GM23248 (cell line): ENCODE results near the gene MOB4.
"Not testable (repeated sequence)": the region's sequence is repeated elsewhere in the genome, so short reads cannot be mapped to it uniquely, and the experiment has no call there.

ENCODE experiments used
- EZH2 ChIP-seq: fragments of 200-600 bp; sonication (generic); IDR thresholded peaks from 2 replicates; pipeline ENCODE4 v1.6.1; 2018; ENCODE audit warnings: antibody characterized with exemption, mild to moderate bottlenecking; ENCODE audit not compliant: insufficient read depth, poor library complexity, severe bottlenecking
- EZH2phosphoT487 ChIP-seq: fragments of 200-600 bp; sonication (generic); IDR thresholded peaks from 2 replicates; pipeline ENCODE4 v1.6.1; 2018; ENCODE audit warnings: antibody characterized with exemption, moderate library complexity, mild to moderate bottlenecking, low read depth; ENCODE audit not compliant: insufficient read depth

DNA sequence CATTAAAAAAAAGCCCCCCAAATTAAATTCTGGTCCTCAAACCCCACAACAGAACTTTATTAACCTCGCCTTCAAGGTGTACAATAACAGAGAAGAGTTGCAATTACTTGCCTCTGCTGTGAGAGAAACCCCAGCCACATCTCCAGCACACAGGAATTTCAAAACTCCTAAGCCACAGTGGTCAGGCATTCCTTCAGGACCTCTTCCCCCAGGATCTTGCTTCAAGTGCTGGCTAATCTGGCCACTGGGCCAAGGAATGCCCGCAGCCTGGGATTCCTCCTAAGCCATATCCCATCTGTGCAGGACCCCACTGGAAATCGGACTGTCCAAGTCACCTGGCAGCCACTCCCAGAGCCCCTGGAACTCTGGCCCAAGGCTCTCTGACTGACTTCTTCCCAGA, 64.3 kb downstream of the MOB4 start:
- not testable (repeated sequence) for TF ChIP-seq EZH2, EZH2phosphoT487
